PC-9 (cell line): ENCODE measurements around the gene TDO2. TPM values are rescaled to one million over a fixed set of nuclear protein-coding genes. Genes with fewer than 3 reads are reported as not detected.

Source experiments
- BruUV-seq: library from RNA; stranded (reverse); fragments of 400-500 nt; replicated peaks from 2 replicates; lab custom pipeline; 2021; lab: Mats Ljungman, UMichigan
- CTCF ChIA-PET: fragments of 300-600 bp; sonication (Branson Sonifier 250); formaldehyde crosslinking; loops from one replicate; lab custom pipeline; 2022; ENCODE audit warnings: antibody characterized with exemption; lab: Charles Lee
- POLR2A ChIA-PET: fragments of 300-600 bp; sonication (Branson Sonifier 250); formaldehyde crosslinking; loops from one replicate; lab custom pipeline; 2022; ENCODE audit warnings: antibody characterized with exemption; ENCODE audit not compliant: unreplicated experiment; lab: Charles Lee
- DNase-seq, 2 experiments: peaks; one replicate each; pipeline versions ENCODE4 v3.0.0 to v3.0.0-alpha.2; 2015 to 2022; ENCODE audit warnings: mixed read lengths in 1 of 2
- H2AFZ ChIP-seq: fragments of 200-600 bp; sonication (generic); 2 replicates; pipeline ENCODE4 v1.8.1; 2017; ENCODE audit warnings: antibody characterized with exemption
- H3F3A ChIP-seq: fragments of 200-600 bp; sonication (generic); 2 replicates; pipeline ENCODE4 v1.8.1; 2017; ENCODE audit warnings: antibody characterized with exemption, mild to moderate bottlenecking, low read depth; ENCODE audit not compliant: insufficient read depth
- H3K27ac ChIP-seq: fragments of 200-600 bp; sonication (generic); 2 replicates; pipeline ENCODE4 v1.6.1; 2016; ENCODE audit warnings: mixed run types
- H3K27me3 ChIP-seq: fragments of 200-600 bp; sonication (generic); 2 replicates; pipeline ENCODE4 v1.6.1; 2016; ENCODE audit warnings: low read depth, mixed run types; ENCODE audit not compliant: insufficient read depth
- H3K36me3 ChIP-seq: fragments of 200-600 bp; sonication (generic); 2 replicates; pipeline ENCODE4 v1.6.1; 2016; ENCODE audit warnings: low read depth, mixed run types
- H3K4me1 ChIP-seq: fragments of 200-600 bp; sonication (generic); replicated peaks from 2 replicates; pipeline ENCODE4 v1.6.1; 2016; ENCODE audit warnings: mixed run types; ENCODE audit not compliant: insufficient read depth
- H3K4me2 ChIP-seq: fragments of 200-600 bp; sonication (generic); 2 replicates; pipeline ENCODE4 v1.6.1; 2017; ENCODE audit warnings: mixed run types
- H3K4me3 ChIP-seq: fragments of 200-600 bp; sonication (generic); 2 replicates; pipeline ENCODE4 v1.6.1; 2016; ENCODE audit warnings: mixed run types
- H3K79me2 ChIP-seq: fragments of 200-600 bp; sonication (generic); 2 replicates; pipeline ENCODE4 v1.6.1; 2017; ENCODE audit warnings: low read depth, mixed run types
- H3K9me2 ChIP-seq: fragments of 200-600 bp; sonication (generic); 2 replicates; pipeline ENCODE4 v1.8.1; 2017; ENCODE audit warnings: mild to moderate bottlenecking; ENCODE audit not compliant: insufficient read depth
- H3K9me3 ChIP-seq: fragments of 200-600 bp; sonication (generic); 2 replicates; pipeline ENCODE4 v1.8.1; 2016; ENCODE audit warnings: low read depth; ENCODE audit not compliant: insufficient read depth
- H4K20me1 ChIP-seq: fragments of 200-600 bp; sonication (generic); 2 replicates; pipeline ENCODE4 v1.8.1; 2017; ENCODE audit not compliant: insufficient read depth
- CTCF ChIP-seq: fragments of 200-600 bp; sonication (generic); conservative IDR thresholded peaks from 2 replicates; pipeline ENCODE4 v1.6.1; 2017; ENCODE audit warnings: mixed run types, antibody characterized with exemption, mild to moderate bottlenecking, moderate library complexity
- EZH2 ChIP-seq: fragments of 200-600 bp; sonication (generic); IDR thresholded peaks from 2 replicates; pipeline ENCODE4 v1.8.0; 2017; ENCODE audit warnings: antibody characterized with exemption, low read depth
- intact Hi-C: fragments of 100-400 bp; cut with micrococcal nuclease; formaldehyde crosslinking; loops from one replicate; pipeline ENCODE4 v1.10.0; 2022; ENCODE audit not compliant: unreplicated experiment
- total RNA-seq: library from RNA; stranded (reverse); gene quantifications from 2 replicates; pipeline ENCODE4 v1.2.3, GENCODE V29; 2021

Gene TDO2
- total RNA-seq, 1 experiment from 2014 or later = 1.3 TPM

GRCh38 chr4:155883895-155884294, 19.6 kb upstream of the TDO2 start:
- intact Hi-C loops = no loop called here
- no peak for TF ChIP-seq EZH2
- no peak for TF ChIP-seq CTCF

GRCh38 chr4:155885666-155886065, 17.8 kb upstream of the TDO2 start:
- CTCF ChIA-PET = no interaction called here
- no peak overlapping the region for H2AFZ ChIP-seq
- no peaks in the 10 kb centered on the region for H3F3A ChIP-seq
- H3K79me2 ChIP-seq = no peaks in the 10 kb centered on the region
- intact Hi-C loops = no loop called here
- no peaks in the 10 kb centered on the region for H3K36me3 ChIP-seq
- TF ChIP-seq EZH2 (no peak), CTCF (no peak)
- H3K27me3 ChIP-seq = no peaks in the 10 kb centered on the region
- no peaks in the 10 kb centered on the region for H3K4me1 ChIP-seq
- no peak overlapping the region for H3K4me2 ChIP-seq
- no peaks in the 10 kb centered on the region for H3K9me2 ChIP-seq
- no peak overlapping the region for H3K27ac ChIP-seq
- no peaks in the 10 kb centered on the region for H4K20me1 ChIP-seq
- no peak overlapping the region for H3K4me3 ChIP-seq
- no TSS peak for BruUV-seq
- POLR2A ChIA-PET = no interaction called here
- no peaks in the 10 kb centered on the region for H3K9me3 ChIP-seq
- DNase-seq = no peak

More at GRCh38 chr4:155883895-155884294, 19.6 kb upstream of the TDO2 start:
- Histone ChIP-seq H3K27me3 (no peaks in the 10 kb centered on the region), H3K9me3 (no peaks in the 10 kb centered on the region), H3K4me3 (no peak overlapping the region), H3K4me2 (no peak overlapping the region), H3K4me1 (no peaks in the 10 kb centered on the region), H3K79me2 (no peaks in the 10 kb centered on the region), H3K36me3 (no peaks in the 10 kb centered on the region), H3K27ac (no peak overlapping the region), H3F3A (no peaks in the 10 kb centered on the region), H4K20me1 (no peaks in the 10 kb centered on the region), H2AFZ (no peak overlapping the region), H3K9me2 (no peaks in the 10 kb centered on the region)
- DNase-seq = no peak
- ChIA-PET POLR2A (no interaction called here), CTCF (no interaction called here)
- BruUV-seq = no TSS peak

- Histone ChIP-seq H3K9me2 (no peaks in the 10 kb centered on the region), H3K4me1 (no peaks in the 10 kb centered on the region), H3F3A (no peaks in the 10 kb centered on the region), H4K20me1 (no peaks in the 10 kb centered on the region), H3K4me3 (no peak overlapping the region), H3K27me3 (no peaks in the 10 kb centered on the region), H3K27ac (no peak overlapping the region), H3K9me3 (no peaks in the 10 kb centered on the region), H3K36me3 (no peaks in the 10 kb centered on the region), H2AFZ (no peak overlapping the region), H3K79me2 (no peaks in the 10 kb centered on the region), H3K4me2 (no peak overlapping the region)
- ChIA-PET CTCF (no interaction called here), POLR2A (no interaction called here)
- intact Hi-C loops = no loop called here
- no peak for TF ChIP-seq CTCF
- no peak for TF ChIP-seq EZH2
- BruUV-seq = no TSS peak
- DNase-seq = no peak
These were observed 16.5 kb upstream of the TDO2 start for GRCh38 chr4:155887045-155887444.
